ENCODE measurements around the gene FLNB. TPM values are rescaled to one million over a fixed set of nuclear protein-coding genes. Genes with fewer than 3 reads are reported as not detected.

Gene FLNB
- total and polyA plus RNA-seq, 10 of the 15 experiments (the other 5 are each of a cell fraction or from before 2014, with no cell fraction given) = 13.6 to 51.8 (median 26.4) TPM

GRCh38 chr3:58193682-58194407, 185.6 kb downstream of the FLNB start:
- no peak for ATAC-seq
- Histone ChIP-seq H3K9ac (ENCODE audit: control insufficient read depth, insufficient read depth, low read length) (no peak overlapping the region), H3K9me3 (replicated peaks; ENCODE audit: control insufficient read depth, insufficient read depth, low read length) (peaks cover 19% of the 10 kb centered on the region), H2AFZ (ENCODE audit: control insufficient read depth, low read depth, low read length) (no peak overlapping the region), H3K79me2 (ENCODE audit: control insufficient read depth, insufficient read depth, low read length) (no peaks in the 10 kb centered on the region), H3K36me3 (ENCODE audit: control insufficient read depth in 2 of 2, insufficient read depth in 2 of 2, low read length in 1 of 2) (peaks cover 1 to 6% of the 10 kb centered on the region in 2 experiments; a peak in 2 of 4 replicates), H3K4me3 (no peak overlapping the region), H3K27me3 (replicated peaks in 1 of 2; ENCODE audit: control insufficient read depth in 2 of 2, insufficient read depth in 2 of 2, low read length in 1 of 2) (no peaks in the 10 kb centered on the region), H3K4me2 (ENCODE audit: control insufficient read depth, insufficient read depth) (no peak overlapping the region), H4K20me1 (ENCODE audit: control insufficient read depth, insufficient read depth) (no peaks in the 10 kb centered on the region), H3K27ac (ENCODE audit: control insufficient read depth, insufficient read depth) (no peak overlapping the region), H3K4me1 (ENCODE audit: control insufficient read depth, insufficient read depth, low read length) (peaks cover 20% of the 10 kb centered on the region)
- in situ Hi-C loops (cut with MboI) = no loop called here
- ChIA-PET RAD21 (ENCODE audit: unreplicated experiment) (interaction anchor here (0.6 to 6.6 kb wide), 5 partner anchors 11 to 129 kb away, joined by 3 to 141 read pairs (median 5); no protein-coding TSS in a partner anchor), SMC1A (ENCODE audit: uncharacterized antibody, unreplicated experiment) (interaction anchor here (1.3 to 12.6 kb wide), 3 partner anchors 20 to 23 kb away, joined by 8 to 510 read pairs (median 11); partner anchors contain the start of gene DNASE1L3), CTCF (interaction anchor here (1.1 to 25.2 kb wide), 3 partner anchors 16 to 109 kb away, joined by 4 to 655 read pairs (median 503); partner anchors contain the start of genes DNASE1L3, HTD2 and RPP14), POLR2A (interaction anchor here (0.5 to 17.1 kb wide), 3 partner anchors 9 to 18 kb away, joined by 3 to 491 read pairs (median 6); partner anchors contain the start of gene DNASE1L3)
- no peak for DNase-seq (ENCODE audit: low read depth, low spot score)
- FAIRE-seq = no peak
- WGBS (ENCODE audit: insufficient coverage, insufficient replicate concordance, low lambda C conversion rate, missing lambda C conversion rate) = 87% methylated on average over 12 of the region's 12 CpGs
- intact Hi-C loops (cut with micrococcal nuclease; ENCODE audit: unreplicated experiment) = no loop called here
- BruUV-seq (replicated peaks) = no TSS peak
- TF ChIP-seq NR2C1 (IDR thresholded peaks at IDR 0.05) (no peak), EED (IDR thresholded peaks at IDR 0.05; ENCODE audit: low read depth) (no peak), POLR2AphosphoS5 (IDR thresholded peaks at IDR 0.05; ENCODE audit: low read length) (no peak), SIN3A (IDR thresholded peaks at IDR 0.05; ENCODE audit: low read depth, low read length) (no peak), ZBED1 (IDR thresholded peaks at IDR 0.05; ENCODE audit: borderline replicate concordance) (no peak), PAX8 (IDR thresholded peaks at IDR 0.05) (no peak), SKIL (IDR thresholded peaks at IDR 0.05; ENCODE audit: low read depth, poor library complexity, severe bottlenecking) (no peak), BCL3 (IDR thresholded peaks at IDR 0.05; ENCODE audit: borderline replicate concordance, insufficient read depth, low read depth, low read length, poor library complexity, severe bottlenecking) (no peak), SMAD5 (IDR thresholded peaks at IDR 0.05; ENCODE audit: low read depth) (no peak), ASH2L (IDR thresholded peaks at IDR 0.05; ENCODE audit: borderline replicate concordance, low read depth) (no peak)

Measured in GM12878 (cell line).